Mesenchymal stem cell (in vitro differentiated cells and primary cell): ENCODE measurements around the gene SUPT20HL1.

Experiments
- DNase-seq: peaks from one replicate; pipeline ENCODE4 v3.0.0-alpha.2; 2013
- H2AFZ ChIP-seq: one replicate; pipeline ENCODE4 v1.6.1; 2013; ENCODE audit warnings: low read depth, mild to moderate bottlenecking, control low read depth, inconsistent platforms, low read length, moderate library complexity
- H2AK5ac ChIP-seq: 2 replicates; pipeline ENCODE4 v1.6.1; 2013; ENCODE audit warnings: low read length, moderate library complexity, mild to moderate bottlenecking, inconsistent platforms; ENCODE audit not compliant: severe bottlenecking
- H2BK120ac ChIP-seq: one replicate; pipeline ENCODE4 v1.6.1; 2013; ENCODE audit warnings: low read depth, mild to moderate bottlenecking, inconsistent platforms, low read length, moderate library complexity
- H2BK12ac ChIP-seq, 2 experiments: one replicate each; pipeline ENCODE4 v1.6.1; 2013; ENCODE audit warnings: inconsistent platforms in 2 of 2, low read length in 2 of 2, mild to moderate bottlenecking in 2 of 2, moderate library complexity in 2 of 2, control low read depth in 1 of 2
- H2BK15ac ChIP-seq: one replicate; pipeline ENCODE4 v1.6.1; 2013; ENCODE audit warnings: mild to moderate bottlenecking, low read depth, inconsistent platforms; ENCODE audit not compliant: poor library complexity, severe bottlenecking
- H2BK5ac ChIP-seq: 2 replicates; pipeline ENCODE4 v1.6.1; 2013; ENCODE audit warnings: low read depth, mild to moderate bottlenecking, low read length, control low read depth, inconsistent platforms; ENCODE audit not compliant: poor library complexity, severe bottlenecking
- H3K14ac ChIP-seq, 2 experiments: one replicate each; pipeline ENCODE4 v1.6.1; 2013; ENCODE audit warnings: inconsistent platforms in 2 of 2, low read length in 2 of 2, control low read depth in 1 of 2, mild to moderate bottlenecking in 1 of 2, moderate library complexity in 1 of 2
- H3K18ac ChIP-seq, 2 experiments: one replicate each; pipeline ENCODE4 v1.6.1; 2013; ENCODE audit warnings: inconsistent platforms in 2 of 2, low read length in 2 of 2, control low read depth in 1 of 2, low read depth in 1 of 2, mild to moderate bottlenecking in 1 of 2
- H3K23ac ChIP-seq, 2 experiments: one replicate each; pipeline ENCODE4 v1.6.1; 2013; ENCODE audit warnings: inconsistent platforms in 2 of 2, low read length in 2 of 2, mild to moderate bottlenecking in 2 of 2, moderate library complexity in 2 of 2, control low read depth in 1 of 2
- H3K27ac ChIP-seq: 2 replicates; pipeline ENCODE4 v1.5.1; 2013; ENCODE audit warnings: mild to moderate bottlenecking, moderate library complexity, low read length, control low read depth, inconsistent platforms; ENCODE audit not compliant: poor library complexity, severe bottlenecking
- H3K27me3 ChIP-seq, 2 experiments: 2 replicates each; pipeline versions ENCODE4 v1.6.1 to v1.7.0; 2013; ENCODE audit warnings: low read length in 2 of 2, mild to moderate bottlenecking in 2 of 2, moderate library complexity in 2 of 2, control low read depth in 1 of 2, inconsistent platforms in 1 of 2; ENCODE audit not compliant: control insufficient read depth in 1 of 2, insufficient read depth in 1 of 2
- H3K36me3 ChIP-seq, 2 experiments: 2 replicates each; pipeline versions ENCODE4 v1.6.1 to v1.7.0; 2013; ENCODE audit warnings: low read length in 2 of 2, control low read depth in 1 of 2, inconsistent platforms in 1 of 2, low read depth in 1 of 2, mild to moderate bottlenecking in 1 of 2; ENCODE audit not compliant: insufficient read depth in 2 of 2, control insufficient read depth in 1 of 2
- H3K4ac ChIP-seq, 2 experiments: one replicate each; pipeline ENCODE4 v1.6.1; 2013; ENCODE audit warnings: inconsistent platforms in 2 of 2, low read length in 2 of 2, mild to moderate bottlenecking in 2 of 2, moderate library complexity in 2 of 2, control low read depth in 1 of 2, low read depth in 1 of 2
- H3K4me1 ChIP-seq: 2 replicates; pipeline ENCODE4 v1.6.1; 2013; ENCODE audit warnings: low read depth, low read length, control low read depth; ENCODE audit not compliant: control insufficient read depth, insufficient read depth
- H3K4me2 ChIP-seq: 2 replicates; pipeline ENCODE4 v1.6.1; 2013; ENCODE audit warnings: low read length, mild to moderate bottlenecking, inconsistent platforms; ENCODE audit not compliant: poor library complexity, severe bottlenecking
- H3K4me3 ChIP-seq, 2 experiments: 2 replicates each; pipeline versions ENCODE4 v1.5.1 to v1.7.0; 2013; ENCODE audit warnings: low read length in 2 of 2, mild to moderate bottlenecking in 2 of 2, control low read depth in 1 of 2, low read depth in 1 of 2; ENCODE audit not compliant: insufficient read depth in 1 of 2
- H3K79me1 ChIP-seq: replicated peaks from 2 replicates; pipeline ENCODE4 v1.6.1; 2013; ENCODE audit warnings: mild to moderate bottlenecking, control low read depth, low read length, inconsistent platforms; ENCODE audit not compliant: poor library complexity, severe bottlenecking
- H3K9ac ChIP-seq: 2 replicates; pipeline ENCODE4 v1.7.0; 2013; ENCODE audit warnings: mild to moderate bottlenecking, low read length, moderate library complexity
- H3K9me3 ChIP-seq: 2 replicates; pipeline ENCODE4 v1.7.0; 2013; ENCODE audit warnings: mild to moderate bottlenecking, low read length; ENCODE audit not compliant: control insufficient read depth
- H4K8ac ChIP-seq: one replicate; pipeline ENCODE4 v1.6.1; 2013; ENCODE audit warnings: inconsistent platforms, mild to moderate bottlenecking, low read length, moderate library complexity
- H4K91ac ChIP-seq: one replicate; pipeline ENCODE4 v1.6.1; 2013; ENCODE audit warnings: mild to moderate bottlenecking, low read length, inconsistent platforms
- WGBS: methylation state at CpG from one replicate; pipeline ENCODE4 v1.1.7; 2013; ENCODE audit warnings: mixed read lengths; 5-methylcytosine and 5-hydroxymethylcytosine counted together

SUPT20HL1 gene

DNA sequence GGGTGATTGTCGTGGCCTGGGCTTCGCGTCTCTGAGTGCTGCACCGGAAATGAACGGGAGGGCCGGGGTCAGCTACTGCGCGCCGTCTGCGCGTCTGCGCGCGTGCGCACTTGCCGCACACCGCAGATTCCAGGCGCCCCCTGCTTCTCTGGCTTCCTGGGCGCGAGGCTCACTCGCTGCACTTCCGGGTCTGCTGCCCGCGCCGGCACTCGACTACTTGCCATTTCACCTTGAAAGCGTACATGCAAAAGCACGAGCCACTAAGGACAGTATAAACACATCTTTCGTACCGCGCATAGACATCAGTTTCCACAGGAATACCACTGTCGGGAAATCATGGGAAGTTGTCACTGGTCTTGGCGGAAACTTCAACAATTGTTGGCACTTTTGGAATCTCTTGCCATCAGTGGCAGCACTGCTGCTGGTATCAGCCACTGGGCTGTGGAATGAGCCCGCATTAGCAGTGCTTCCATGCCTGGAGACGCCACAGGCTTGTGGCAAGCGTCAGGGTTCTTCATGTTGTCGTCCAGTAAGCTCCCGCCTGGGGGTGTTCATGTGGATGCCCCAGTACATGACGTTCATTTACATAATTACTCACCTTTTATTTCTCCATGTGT is 46.3 kb upstream of the SUPT20HL1 start, which contains the start of gene SUPT20HL2:
SUPT20HL2 (minus strand) TSS at position 51 of the 617 bp plus-strand sequence. CDS start 754 bp downstream, outside the sequence.
- no peak within 1 kb of the TSS for H4K91ac ChIP-seq
- H2AFZ ChIP-seq, result no peak within 1 kb of the TSS
- H2BK15ac ChIP-seq, result no peak within 1 kb of the TSS
- H2BK120ac ChIP-seq, result no peak within 1 kb of the TSS
- H2BK12ac ChIP-seq, result no peak within 1 kb of the TSS
- no peak for DNase-seq
- H3K36me3 ChIP-seq, result no peaks in the 10 kb centered on the region
- no peak within 1 kb of the TSS for H3K27ac ChIP-seq
- H2AK5ac ChIP-seq, result no peak within 1 kb of the TSS
- 97% methylated on average over 35 of the region's 39 CpGs for WGBS
- no peak within 1 kb of the TSS for H3K23ac ChIP-seq
- H3K4ac ChIP-seq, result no peak within 1 kb of the TSS
- H3K4me1 ChIP-seq, result no peaks in the 10 kb centered on the region
- no peaks in the 10 kb centered on the region for H3K79me1 ChIP-seq
- H3K4me3 ChIP-seq, result no peak within 1 kb of the TSS
- no peak within 1 kb of the TSS for H3K9ac ChIP-seq
- no peak within 1 kb of the TSS for H3K14ac ChIP-seq
- H4K8ac ChIP-seq, result no peak within 1 kb of the TSS
- no peak within 1 kb of the TSS for H3K4me2 ChIP-seq
- no peak within 1 kb of the TSS for H3K18ac ChIP-seq
- no peaks in the 10 kb centered on the region for H3K9me3 ChIP-seq
- no peak within 1 kb of the TSS for H2BK5ac ChIP-seq
- H3K27me3 ChIP-seq, result peaks cover 4 to 11% of the 10 kb centered on the region in 2 experiments

DNA sequence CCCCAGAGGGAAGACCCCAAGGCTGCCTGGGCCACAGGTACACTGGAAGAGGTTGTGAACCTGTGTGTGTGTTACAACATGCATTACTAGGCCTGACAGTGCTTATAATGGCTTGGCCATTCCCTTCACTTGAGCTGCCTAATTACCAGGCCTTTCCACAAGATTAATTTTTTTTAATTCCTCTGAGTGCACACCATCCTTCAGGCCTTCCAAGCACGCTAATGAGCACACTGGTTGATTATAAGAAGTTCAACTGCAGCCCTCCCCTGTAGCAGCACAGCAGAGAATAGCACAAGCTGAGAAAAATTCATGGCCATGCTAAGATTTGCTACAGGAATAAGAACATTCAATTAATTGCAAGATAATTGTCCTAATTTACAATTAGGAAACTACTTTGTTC is 44.3 kb upstream of the SUPT20HL1 start:
- H3K23ac ChIP-seq, result no peak overlapping the region
- no peak overlapping the region for H3K9ac ChIP-seq
- no peak overlapping the region for H2BK120ac ChIP-seq
- no peak overlapping the region for H3K4me2 ChIP-seq
- H3K27me3 ChIP-seq, result peaks cover 4 to 15% of the 10 kb centered on the region in 2 experiments
- H3K9me3 ChIP-seq, result no peaks in the 10 kb centered on the region
- H2BK5ac ChIP-seq, result no peak overlapping the region
- H4K8ac ChIP-seq, result no peak overlapping the region
- no peak for DNase-seq
- H3K4me1 ChIP-seq, result no peaks in the 10 kb centered on the region
- H2BK12ac ChIP-seq, result no peak overlapping the region
- no peak overlapping the region for H3K14ac ChIP-seq
- no peak overlapping the region for H3K4ac ChIP-seq
- no peak overlapping the region for H2BK15ac ChIP-seq
- H2AFZ ChIP-seq, result no peak overlapping the region
- WGBS, result 57% methylated on average over 1 of the region's 1 CpG
- H2AK5ac ChIP-seq, result no peak overlapping the region
- H3K79me1 ChIP-seq, result no peaks in the 10 kb centered on the region
- H3K4me3 ChIP-seq, result no peak overlapping the region
- no peak overlapping the region for H4K91ac ChIP-seq
- H3K36me3 ChIP-seq, result no peaks in the 10 kb centered on the region
- no peak overlapping the region for H3K27ac ChIP-seq
- no peak overlapping the region for H3K18ac ChIP-seq

DNA sequence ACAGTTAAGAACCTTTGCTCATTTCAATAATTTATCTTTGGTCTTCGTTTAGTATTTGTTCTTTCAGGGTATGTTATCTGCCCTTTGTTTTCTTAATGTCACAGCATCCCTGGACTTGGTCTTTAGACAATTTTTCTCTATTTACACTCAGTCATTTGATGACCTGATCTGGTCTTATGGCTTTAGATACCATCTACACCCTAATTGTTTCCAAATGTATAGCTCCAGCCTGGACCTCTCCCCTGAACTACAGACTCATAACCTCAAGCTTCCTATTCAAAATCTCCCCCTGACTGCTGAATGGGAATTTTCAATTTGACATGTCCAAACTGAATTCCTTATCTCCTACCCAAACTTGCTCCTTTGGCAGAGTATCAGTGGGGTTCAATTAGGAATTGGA is 42.9 kb upstream of the SUPT20HL1 start:
- Histone ChIP-seq H3K27me3 (peaks cover 4 to 22% of the 10 kb centered on the region in 2 experiments), H2BK120ac (no peak overlapping the region), H3K79me1 (no peaks in the 10 kb centered on the region), H3K4ac (no peak overlapping the region), H3K27ac (no peak overlapping the region), H3K4me1 (no peaks in the 10 kb centered on the region), H4K91ac (no peak overlapping the region), H3K4me2 (no peak overlapping the region), H3K23ac (no peak overlapping the region), H3K4me3 (no peak overlapping the region), H3K36me3 (no peaks in the 10 kb centered on the region), H3K9ac (no peak overlapping the region), H3K14ac (no peak overlapping the region), H2BK5ac (no peak overlapping the region), H2BK15ac (no peak overlapping the region), H2AFZ (no peak overlapping the region), H3K9me3 (no peaks in the 10 kb centered on the region), H2AK5ac (no peak overlapping the region), H2BK12ac (no peak overlapping the region), H3K18ac (no peak overlapping the region), H4K8ac (no peak overlapping the region)
- no peak for DNase-seq
- WGBS, result no CpG with 5 or more reads among the region's 1 CpG

DNA sequence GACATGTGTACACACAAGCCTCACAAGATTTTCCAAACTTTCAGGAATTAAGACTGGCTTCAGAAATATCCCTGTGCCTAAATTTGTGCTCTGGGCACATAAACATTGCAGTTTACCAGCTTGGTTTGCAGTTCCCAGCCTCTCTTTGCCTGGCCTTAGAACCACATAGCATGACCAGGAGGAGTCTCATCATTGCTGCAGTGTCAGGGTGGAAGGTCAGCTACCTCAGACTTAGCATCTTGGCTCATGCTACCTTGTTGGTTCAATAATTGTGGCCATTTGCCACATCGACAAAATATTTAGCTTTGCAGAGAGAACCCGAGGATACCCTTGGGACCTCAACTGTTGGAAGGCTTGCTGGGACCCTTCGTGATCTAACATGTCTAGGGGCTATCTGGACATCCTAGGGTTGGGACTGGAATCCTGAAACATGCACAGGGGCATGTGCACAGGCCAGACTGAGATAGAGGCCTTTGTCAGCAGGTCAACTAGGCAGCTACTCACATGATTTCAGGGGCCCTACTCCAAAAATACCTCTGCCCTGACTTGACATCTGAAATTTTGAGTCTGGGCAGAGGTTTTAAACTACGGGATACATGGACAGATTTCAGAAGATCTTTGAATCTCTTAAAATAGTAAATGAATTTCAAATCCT is 38.6 kb upstream of the SUPT20HL1 start:
- no peak overlapping the region for H3K23ac ChIP-seq
- H4K8ac ChIP-seq, result no peak overlapping the region
- H3K9me3 ChIP-seq, result no peaks in the 10 kb centered on the region
- no peak overlapping the region for H3K18ac ChIP-seq
- no peak overlapping the region for H3K27ac ChIP-seq
- no peak overlapping the region for H2BK120ac ChIP-seq
- no peaks in the 10 kb centered on the region for H3K36me3 ChIP-seq
- no peak overlapping the region for H2AK5ac ChIP-seq
- no peak overlapping the region for H3K14ac ChIP-seq
- H3K9ac ChIP-seq, result no peak overlapping the region
- no peaks in the 10 kb centered on the region for H3K4me1 ChIP-seq
- H3K27me3 ChIP-seq, result peaks cover 4 to 34% of the 10 kb centered on the region in 2 experiments
- no peak overlapping the region for H3K4me2 ChIP-seq
- no peak overlapping the region for H3K4me3 ChIP-seq
- no peak overlapping the region for H2AFZ ChIP-seq
- H2BK12ac ChIP-seq, result no peak overlapping the region
- WGBS, result 94% methylated on average over 2 of the region's 4 CpGs
- H2BK15ac ChIP-seq, result no peak overlapping the region
- no peak overlapping the region for H2BK5ac ChIP-seq
- no peak overlapping the region for H3K4ac ChIP-seq
- no peaks in the 10 kb centered on the region for H3K79me1 ChIP-seq
- H4K91ac ChIP-seq, result no peak overlapping the region
- DNase-seq, result no peak
